Measurements from ENCODE around the gene RAD51B. TPM values are rescaled to one million over a fixed set of nuclear protein-coding genes. Genes with fewer than 3 reads are reported as not detected.
A peak's percentile ranks its signal among the peaks of the same experiment; 100 is the strongest.

RAD51B gene
- total RNA-seq, 1 experiment from 2014 or later, result 16.7 TPM

DNA sequence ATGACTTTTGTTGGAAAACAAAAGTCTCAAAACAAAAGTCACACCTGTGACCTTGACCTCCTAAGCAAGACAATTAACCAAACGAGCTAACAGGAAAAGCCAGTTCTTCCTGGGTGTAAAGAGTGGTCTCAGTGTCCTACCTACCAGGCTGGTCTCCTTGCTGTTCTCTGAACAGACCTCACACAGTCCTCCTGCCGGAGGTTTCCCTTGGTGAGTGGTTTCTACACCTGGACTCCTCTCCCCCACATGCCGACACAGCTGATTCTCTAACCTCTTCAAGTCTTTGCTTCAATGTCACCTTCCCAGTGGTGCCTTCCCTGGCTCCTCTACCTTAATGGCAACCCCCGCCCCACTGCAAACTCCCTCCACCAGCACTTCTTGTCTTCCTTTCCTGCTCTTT lies 734.7 kb downstream of the RAD51B start:
- no peak overlapping the region for H2BK20ac ChIP-seq (ENCODE audit: low read depth, low read length, poor library complexity, severe bottlenecking)
- H3K4me2 ChIP-seq (ENCODE audit: insufficient read depth, insufficient read length, low read length), result no peak overlapping the region
- H2BK15ac ChIP-seq (ENCODE audit: low read depth, low read length), result no peak overlapping the region
- no peaks in the 10 kb centered on the region for H3K79me1 ChIP-seq (ENCODE audit: insufficient read depth, low read depth, low read length, poor library complexity, severe bottlenecking)
- H3K9me3 ChIP-seq (ENCODE audit: control insufficient read depth, low read depth, low read length), result no peaks in the 10 kb centered on the region
- H3K23me2 ChIP-seq (ENCODE audit: insufficient read length, low read depth, low read length, poor library complexity, severe bottlenecking), result no peaks in the 10 kb centered on the region
- H2AFZ ChIP-seq (ENCODE audit: low read length), result no peak overlapping the region
- H4K91ac ChIP-seq (ENCODE audit: insufficient read length, low read depth, low read length), result no peak overlapping the region
- H3K27ac ChIP-seq (ENCODE audit: insufficient read length, low read depth, low read length), result no peak overlapping the region
- no peak overlapping the region for H3K56ac ChIP-seq (ENCODE audit: insufficient read length, low read depth, low read length)
- Mint-ChIP-seq H3K4me1 (peaks cover 37 to 49% of the 10 kb centered on the region in 2 experiments), H3K36me3 (ENCODE audit: insufficient read depth in 1 of 3, low read depth in 3 of 3) (peaks cover 0 to 2% (median 0%) of the 10 kb centered on the region in 3 experiments; a peak in 3 of 7 replicates), H3K27ac (peak overlapping the region in 2 of 3 experiments; percentile 39 to 62; a peak in 2 of 7 replicates), H3K9me3 (peaks cover 0 to 3% of the 10 kb centered on the region in 2 experiments; a peak in 1 of 5 replicates), H3K4me3 (no peak overlapping the region), H3K27me3 (ENCODE audit: low read depth) (no peaks in the 10 kb centered on the region)
- no peaks in the 10 kb centered on the region for H4K20me1 ChIP-seq (ENCODE audit: control insufficient read depth, insufficient read depth, insufficient read length)
- H3K18ac ChIP-seq (ENCODE audit: insufficient read length, low read depth, low read length), result no peak overlapping the region
- no peak overlapping the region for H3T11ph ChIP-seq (ENCODE audit: low read length)
- peaks cover 11% of the 10 kb centered on the region for H3K4me1 ChIP-seq (ENCODE audit: insufficient read depth, low read length)
- H4K8ac ChIP-seq (replicated peaks; ENCODE audit: insufficient read length, low read depth, low read length), result no peak overlapping the region
- no peak overlapping the region for H3K9ac ChIP-seq (ENCODE audit: extremely low read depth, insufficient read length, low read length)
- H3K27me3 ChIP-seq (ENCODE audit: insufficient read depth, low read length), result no peaks in the 10 kb centered on the region; the same call in 1 of the 2 replicates
- TF ChIP-seq, protein P1, sequence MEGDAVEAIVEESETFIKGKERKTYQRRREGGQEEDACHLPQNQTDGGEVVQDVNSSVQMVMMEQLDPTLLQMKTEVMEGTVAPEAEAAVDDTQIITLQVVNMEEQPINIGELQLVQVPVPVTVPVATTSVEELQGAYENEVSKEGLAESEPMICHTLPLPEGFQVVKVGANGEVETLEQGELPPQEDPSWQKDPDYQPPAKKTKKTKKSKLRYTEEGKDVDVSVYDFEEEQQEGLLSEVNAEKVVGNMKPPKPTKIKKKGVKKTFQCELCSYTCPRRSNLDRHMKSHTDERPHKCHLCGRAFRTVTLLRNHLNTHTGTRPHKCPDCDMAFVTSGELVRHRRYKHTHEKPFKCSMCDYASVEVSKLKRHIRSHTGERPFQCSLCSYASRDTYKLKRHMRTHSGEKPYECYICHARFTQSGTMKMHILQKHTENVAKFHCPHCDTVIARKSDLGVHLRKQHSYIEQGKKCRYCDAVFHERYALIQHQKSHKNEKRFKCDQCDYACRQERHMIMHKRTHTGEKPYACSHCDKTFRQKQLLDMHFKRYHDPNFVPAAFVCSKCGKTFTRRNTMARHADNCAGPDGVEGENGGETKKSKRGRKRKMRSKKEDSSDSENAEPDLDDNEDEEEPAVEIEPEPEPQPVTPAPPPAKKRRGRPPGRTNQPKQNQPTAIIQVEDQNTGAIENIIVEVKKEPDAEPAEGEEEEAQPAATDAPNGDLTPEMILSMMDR (conservative IDR thresholded peaks at IDR 0.05), result no peak
- no peaks in the 10 kb centered on the region for H3K79me2 ChIP-seq (ENCODE audit: insufficient read depth, low read length)
- peak; percentile 8 for DNase-seq
- H2AK5ac ChIP-seq (ENCODE audit: insufficient read length, low read length), result no peak overlapping the region
- H2BK5ac ChIP-seq (ENCODE audit: insufficient read length, low read length), result no peak overlapping the region
- no CpG with 5 or more reads among the region's 4 CpGs for WGBS (ENCODE audit: extremely low coverage, insufficient read length, low lambda C conversion rate)
- H2BK12ac ChIP-seq (ENCODE audit: insufficient read length, low read depth, low read length), result no peak overlapping the region
- no peak overlapping the region for H3K23ac ChIP-seq (ENCODE audit: insufficient read length, low read depth, low read length)
- no peak overlapping the region for H3K14ac ChIP-seq (ENCODE audit: insufficient read depth, low read length)
- no peak overlapping the region for H2BK120ac ChIP-seq (ENCODE audit: low read depth, low read length, poor library complexity, severe bottlenecking)
- H3K4ac ChIP-seq (ENCODE audit: low read depth, low read length), result no peak overlapping the region
- H4K5ac ChIP-seq (ENCODE audit: insufficient read length, low read depth, low read length), result no peak overlapping the region
